Esophagus squamous epithelium (tissue), 4 donors: Measurements from ENCODE around the gene ZDHHC11B.
"Not testable (repeated sequence)": the region's sequence is repeated elsewhere in the genome, so short reads cannot be mapped to it uniquely, and the experiment has no call there.

Experiments
- POLR2A ChIP-seq, 4 donors: fragments of 450-650 bp; IDR thresholded peaks; one replicate each; pipeline ENCODE4 v1.6.1; 2017; ENCODE audit warnings: antibody characterized with exemption in 4 of 4, mild to moderate bottlenecking in 4 of 4, moderate library complexity in 3 of 4
- TF ChIP-seq, protein P1 (sequence below), 6 experiments: fragments of 450-650 bp in 4 of 6; fragments of 200-600 bp in 2 of 6; sonication (generic) in 2 of 6; IDR thresholded peaks; one replicate each; pipeline ENCODE4 v1.5.1; 2016 to 2019; ENCODE audit warnings: antibody characterized with exemption in 6 of 6, mild to moderate bottlenecking in 4 of 6, moderate library complexity in 4 of 6

DNA sequence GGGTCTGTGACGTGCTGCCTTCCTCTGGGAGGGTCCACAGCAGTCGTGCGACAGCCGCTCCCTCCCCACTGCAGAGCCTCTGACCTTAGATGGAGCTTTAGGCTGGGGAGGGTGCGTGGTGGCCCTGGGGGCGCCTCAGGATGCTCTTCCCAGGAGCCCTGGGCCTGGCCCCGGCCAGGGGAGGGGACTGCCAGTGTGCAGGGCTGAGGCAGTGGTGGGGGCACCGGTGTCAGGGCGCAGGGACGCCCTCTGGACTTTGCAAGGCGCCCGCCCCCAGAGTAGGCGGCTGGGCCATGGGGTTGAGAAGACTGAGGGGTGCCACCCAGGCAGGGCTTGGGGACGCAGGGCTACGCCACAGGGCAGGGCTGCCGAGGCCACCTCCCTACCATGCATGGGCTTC, 106.0 kb downstream of the ZDHHC11B start:
- TF ChIP-seq POLR2A (IDR thresholded peaks at IDR 0.05) = not testable (repeated sequence)
- TF ChIP-seq, protein P1, sequence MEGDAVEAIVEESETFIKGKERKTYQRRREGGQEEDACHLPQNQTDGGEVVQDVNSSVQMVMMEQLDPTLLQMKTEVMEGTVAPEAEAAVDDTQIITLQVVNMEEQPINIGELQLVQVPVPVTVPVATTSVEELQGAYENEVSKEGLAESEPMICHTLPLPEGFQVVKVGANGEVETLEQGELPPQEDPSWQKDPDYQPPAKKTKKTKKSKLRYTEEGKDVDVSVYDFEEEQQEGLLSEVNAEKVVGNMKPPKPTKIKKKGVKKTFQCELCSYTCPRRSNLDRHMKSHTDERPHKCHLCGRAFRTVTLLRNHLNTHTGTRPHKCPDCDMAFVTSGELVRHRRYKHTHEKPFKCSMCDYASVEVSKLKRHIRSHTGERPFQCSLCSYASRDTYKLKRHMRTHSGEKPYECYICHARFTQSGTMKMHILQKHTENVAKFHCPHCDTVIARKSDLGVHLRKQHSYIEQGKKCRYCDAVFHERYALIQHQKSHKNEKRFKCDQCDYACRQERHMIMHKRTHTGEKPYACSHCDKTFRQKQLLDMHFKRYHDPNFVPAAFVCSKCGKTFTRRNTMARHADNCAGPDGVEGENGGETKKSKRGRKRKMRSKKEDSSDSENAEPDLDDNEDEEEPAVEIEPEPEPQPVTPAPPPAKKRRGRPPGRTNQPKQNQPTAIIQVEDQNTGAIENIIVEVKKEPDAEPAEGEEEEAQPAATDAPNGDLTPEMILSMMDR (IDR thresholded peaks at IDR 0.05) = not testable (repeated sequence)
